ENCODE data around the gene COLGALT1. TPM values are rescaled to one million over a fixed set of nuclear protein-coding genes. Genes with fewer than 3 reads are reported as not detected.

Gene COLGALT1
- total and polyA plus RNA-seq, 9 of the 15 experiments (the other 6 are each of a cell fraction or from before 2014, with no cell fraction given), result 4.9 to 119 (median 82.6) TPM

DNA sequence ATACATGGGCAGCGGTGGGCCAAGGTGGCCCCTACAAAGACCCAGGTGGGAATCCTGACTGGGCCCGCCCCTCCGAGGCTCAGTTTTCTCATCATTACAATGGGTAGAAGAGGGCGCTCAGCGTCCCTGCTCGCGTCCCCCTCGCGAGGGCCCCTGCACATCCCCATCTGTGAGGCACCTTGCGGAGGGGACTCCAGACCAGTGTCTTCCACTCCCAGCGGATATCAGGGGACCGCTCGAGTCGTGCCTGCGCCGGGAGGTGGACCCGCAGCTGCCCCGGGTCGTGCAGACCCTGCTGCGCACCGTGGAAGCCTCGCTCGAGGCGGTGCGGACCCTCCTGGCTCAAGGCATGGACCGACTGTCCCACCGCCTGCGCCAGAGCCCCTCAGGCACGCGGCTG is 15.3 kb upstream of the COLGALT1 start:
- Histone ChIP-seq H4K20me1 (replicated peaks; ENCODE audit: control insufficient read depth, insufficient read depth, low read length) (no peaks in the 10 kb centered on the region), H3K9ac (ENCODE audit: insufficient read depth in 1 of 2, low read depth in 2 of 2, low read length in 2 of 2) (no peak overlapping the region), H3K36me3 (ENCODE audit: control insufficient read depth, insufficient read depth, low read length) (no peaks in the 10 kb centered on the region), H3K27ac (ENCODE audit: extremely low read depth, low read depth, low read length) (no peak overlapping the region), H3K4me2 (ENCODE audit: insufficient read depth, low read length) (no peak overlapping the region), H3K79me2 (ENCODE audit: control insufficient read depth, insufficient read depth, low read length) (no peaks in the 10 kb centered on the region), H3K4me1 (replicated peaks in 1 of 2; ENCODE audit: control insufficient read depth in 2 of 2, insufficient read depth in 2 of 2, low read length in 2 of 2) (peaks cover 0 to 30% of the 10 kb centered on the region in 2 experiments; a peak in 3 of 5 replicates), H3K4me3 (no peak overlapping the region), H3K9me3 (replicated peaks; ENCODE audit: control insufficient read depth, insufficient read depth, low read depth, low read length) (no peaks in the 10 kb centered on the region), H2AFZ (ENCODE audit: low read depth, low read length) (no peak overlapping the region), H3K9me1 (ENCODE audit: control insufficient read depth, insufficient read depth, low read length) (peaks cover 2% of the 10 kb centered on the region), H3K27me3 (ENCODE audit: control insufficient read depth in 2 of 2, insufficient read depth in 2 of 2, low read length in 2 of 2) (peaks cover 4 to 7% of the 10 kb centered on the region in 2 experiments; a peak in 2 of 5 replicates)
- BruUV-seq (replicated peaks), result no TSS peak
- in situ Hi-C loops (cut with MboI), result no loop called here
- no peak for FAIRE-seq
- DNase-seq (ENCODE audit: extremely low read depth in 1 of 4, low spot score in 3 of 4), result no peak
- intact Hi-C loops (cut with micrococcal nuclease), result no loop called here
- ChIA-PET POLR2A (no interaction called here), CTCF (ENCODE audit: low intra/inter-chr PET ratio) (no interaction called here)
- TF ChIP-seq SMAD3 (CRISPR knock-in tag; conservative IDR thresholded peaks at IDR 0.05) (no peak), CBX5 (IDR thresholded peaks at IDR 0.05; ENCODE audit: borderline replicate concordance, low read depth) (no peak), CHD4 (IDR thresholded peaks at IDR 0.05; ENCODE audit: insufficient read depth, insufficient replicate concordance, low read depth, low read length, poor library complexity, severe bottlenecking) (peak; percentile 90), ZNF3 (CRISPR knock-in tag; IDR thresholded peaks at IDR 0.05) (no peak), CBX1 (IDR thresholded peaks at IDR 0.05; ENCODE audit: low read depth) (peak; percentile 53; the same call in 1 of the 2 replicates), HDAC2 (IDR thresholded peaks at IDR 0.05) (0 out of 2 replicates have a peak, but pooled peaks have one; percentile 15), RBM25 (IDR thresholded peaks at IDR 0.05; ENCODE audit: low read depth, low read length, severe bottlenecking) (peak; percentile 70), KDM1A (IDR thresholded peaks at IDR 0.05) (peak in 1 of 2 experiments; percentile 90; a peak in 2 of 4 replicates), ZC3H8 (IDR thresholded peaks at IDR 0.05) (no peak), NR2F6 (CRISPR knock-in tag; IDR thresholded peaks at IDR 0.05) (no peak), SMARCA5 (IDR thresholded peaks at IDR 0.05) (0 out of 2 replicates have a peak, but pooled peaks have one; percentile 12), PTBP1 (IDR thresholded peaks at IDR 0.05; ENCODE audit: low read depth, low read length) (no peak), BCOR (IDR thresholded peaks at IDR 0.05) (peak; percentile 79), L3MBTL2 (IDR thresholded peaks at IDR 0.05) (no peak), MEIS2 (IDR thresholded peaks at IDR 0.05; ENCODE audit: partially characterized antibody) (no peak)
- TF ChIP-seq, protein P1, sequence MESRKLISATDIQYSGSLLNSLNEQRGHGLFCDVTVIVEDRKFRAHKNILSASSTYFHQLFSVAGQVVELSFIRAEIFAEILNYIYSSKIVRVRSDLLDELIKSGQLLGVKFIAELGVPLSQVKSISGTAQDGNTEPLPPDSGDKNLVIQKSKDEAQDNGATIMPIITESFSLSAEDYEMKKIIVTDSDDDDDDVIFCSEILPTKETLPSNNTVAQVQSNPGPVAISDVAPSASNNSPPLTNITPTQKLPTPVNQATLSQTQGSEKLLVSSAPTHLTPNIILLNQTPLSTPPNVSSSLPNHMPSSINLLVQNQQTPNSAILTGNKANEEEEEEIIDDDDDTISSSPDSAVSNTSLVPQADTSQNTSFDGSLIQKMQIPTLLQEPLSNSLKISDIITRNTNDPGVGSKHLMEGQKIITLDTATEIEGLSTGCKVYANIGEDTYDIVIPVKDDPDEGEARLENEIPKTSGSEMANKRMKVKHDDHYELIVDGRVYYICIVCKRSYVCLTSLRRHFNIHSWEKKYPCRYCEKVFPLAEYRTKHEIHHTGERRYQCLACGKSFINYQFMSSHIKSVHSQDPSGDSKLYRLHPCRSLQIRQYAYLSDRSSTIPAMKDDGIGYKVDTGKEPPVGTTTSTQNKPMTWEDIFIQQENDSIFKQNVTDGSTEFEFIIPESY (CRISPR knock-in tag; IDR thresholded peaks at IDR 0.05), result peak; percentile 94
- TF ChIP-seq, protein P2, sequence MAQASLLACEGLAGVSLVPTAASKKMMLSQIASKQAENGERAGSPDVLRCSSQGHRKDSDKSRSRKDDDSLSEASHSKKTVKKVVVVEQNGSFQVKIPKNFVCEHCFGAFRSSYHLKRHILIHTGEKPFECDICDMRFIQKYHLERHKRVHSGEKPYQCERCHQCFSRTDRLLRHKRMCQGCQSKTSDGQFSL (CRISPR knock-in tag; IDR thresholded peaks at IDR 0.05), result no peak
- TF ChIP-seq, protein P2 (tag; IDR thresholded peaks at IDR 0.05), result no peak
- TF ChIP-seq, protein P3, sequence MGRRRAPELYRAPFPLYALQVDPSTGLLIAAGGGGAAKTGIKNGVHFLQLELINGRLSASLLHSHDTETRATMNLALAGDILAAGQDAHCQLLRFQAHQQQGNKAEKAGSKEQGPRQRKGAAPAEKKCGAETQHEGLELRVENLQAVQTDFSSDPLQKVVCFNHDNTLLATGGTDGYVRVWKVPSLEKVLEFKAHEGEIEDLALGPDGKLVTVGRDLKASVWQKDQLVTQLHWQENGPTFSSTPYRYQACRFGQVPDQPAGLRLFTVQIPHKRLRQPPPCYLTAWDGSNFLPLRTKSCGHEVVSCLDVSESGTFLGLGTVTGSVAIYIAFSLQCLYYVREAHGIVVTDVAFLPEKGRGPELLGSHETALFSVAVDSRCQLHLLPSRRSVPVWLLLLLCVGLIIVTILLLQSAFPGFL (CRISPR knock-in tag; IDR thresholded peaks at IDR 0.05), result no peak
- TF ChIP-seq, protein P4, sequence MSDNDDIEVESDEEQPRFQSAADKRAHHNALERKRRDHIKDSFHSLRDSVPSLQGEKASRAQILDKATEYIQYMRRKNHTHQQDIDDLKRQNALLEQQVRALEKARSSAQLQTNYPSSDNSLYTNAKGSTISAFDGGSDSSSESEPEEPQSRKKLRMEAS (CRISPR knock-in tag; IDR thresholded peaks at IDR 0.05), result 0 out of 2 replicates have a peak, but pooled peaks have one; percentile 13
- ATAC-seq, result no peak
- WGBS (ENCODE audit: insufficient coverage, low coverage, missing lambda C conversion rate), result 92% methylated on average over 22 of the region's 30 CpGs

Data from K562 (cell line).